ENCODE measurements around the gene ESRRG. TPM values are rescaled to one million over a fixed set of nuclear protein-coding genes. Genes with fewer than 3 reads are reported as not detected.

Gene ESRRG
- total and polyA plus RNA-seq, 4 donors = 0.07 to 0.47 (median 0.20) TPM

- Histone ChIP-seq H3K9ac (ENCODE audit: low read depth in 1 of 2, low read length in 2 of 2) (no peak overlapping the region), H3K27ac (ENCODE audit: low read depth in 1 of 2, low read length in 2 of 2) (no peak overlapping the region), H3K27me3 (ENCODE audit: control insufficient read depth in 4 of 4, insufficient read depth in 4 of 4, low read length in 3 of 4) (no peaks in the 10 kb centered on the region), H3K9me3 (ENCODE audit: control insufficient read depth in 4 of 4, low read length in 3 of 4) (no peaks in the 10 kb centered on the region), H3K36me3 (ENCODE audit: control insufficient read depth in 4 of 4, insufficient read depth in 3 of 4, low read depth in 1 of 4, low read length in 3 of 4) (no peaks in the 10 kb centered on the region), H3K4me3 (ENCODE audit: low read depth in 1 of 3, low read length in 3 of 3) (no peak overlapping the region), H3K4me1 (ENCODE audit: control insufficient read depth in 4 of 4, insufficient read depth in 4 of 4, low read length in 3 of 4) (no peaks in the 10 kb centered on the region)
- 82% methylated on average over 14 of the region's 14 CpGs for WGBS
- no peak for TF ChIP-seq MAX (IDR thresholded peaks at IDR 0.05)
- no peak for TF ChIP-seq NR2F2 (IDR thresholded peaks at IDR 0.05)
- no peak for TF ChIP-seq SP1 (IDR thresholded peaks at IDR 0.05)
- no peak for TF ChIP-seq ZBTB33 (IDR thresholded peaks at IDR 0.05)
- TF ChIP-seq REST (IDR thresholded peaks at IDR 0.05) = no peak
- no peak for TF ChIP-seq ATF3 (IDR thresholded peaks at IDR 0.05)
- TF ChIP-seq RAD21 (IDR thresholded peaks at IDR 0.05) = no peak
- no peak for TF ChIP-seq FOXA2 (IDR thresholded peaks at IDR 0.05)
- TF ChIP-seq EGR1 (IDR thresholded peaks at IDR 0.05; ENCODE audit: low read depth in 2 of 2) = no peak
- no peak for TF ChIP-seq GABPA (IDR thresholded peaks at IDR 0.05 in 1 of 2, conservative IDR thresholded peaks at IDR 0.05 in 1 of 2)
- no peak for TF ChIP-seq YY1 (IDR thresholded peaks at IDR 0.05)
- TF ChIP-seq TAF1 (conservative IDR thresholded peaks at IDR 0.05) = no peak
- TF ChIP-seq HNF4G (IDR thresholded peaks at IDR 0.05) = no peak
- TF ChIP-seq JUND (IDR thresholded peaks at IDR 0.05) = no peak
- no peak for TF ChIP-seq FOXA1 (IDR thresholded peaks at IDR 0.05)
- no peak for DNase-seq (ENCODE audit: low spot score)
Measured at GRCh38 chr1:216679108-216679507, 44.1 kb downstream of the ESRRG start.

GRCh38 chr1:216670118-216670883 is 52.9 kb downstream of the ESRRG start:
- Histone ChIP-seq H3K4me1 (ENCODE audit: control insufficient read depth in 4 of 4, insufficient read depth in 4 of 4, low read length in 3 of 4) (no peaks in the 10 kb centered on the region), H3K36me3 (ENCODE audit: control insufficient read depth in 4 of 4, insufficient read depth in 3 of 4, low read depth in 1 of 4, low read length in 3 of 4) (no peaks in the 10 kb centered on the region), H3K27me3 (ENCODE audit: control insufficient read depth in 4 of 4, insufficient read depth in 4 of 4, low read length in 3 of 4) (no peaks in the 10 kb centered on the region), H3K27ac (ENCODE audit: low read depth in 1 of 2, low read length in 2 of 2) (no peak overlapping the region), H3K9me3 (ENCODE audit: control insufficient read depth in 4 of 4, low read length in 3 of 4) (no peaks in the 10 kb centered on the region), H3K4me3 (ENCODE audit: low read depth in 1 of 3, low read length in 3 of 3) (no peak overlapping the region), H3K9ac (ENCODE audit: low read depth in 1 of 2, low read length in 2 of 2) (no peak overlapping the region)
- 89% methylated on average over 6 of the region's 6 CpGs for WGBS
- no peak for DNase-seq (ENCODE audit: low spot score)
- TF ChIP-seq JUND (IDR thresholded peaks at IDR 0.05) (no peak), NR2F2 (IDR thresholded peaks at IDR 0.05) (no peak), TAF1 (conservative IDR thresholded peaks at IDR 0.05) (no peak), RXRA (IDR thresholded peaks at IDR 0.05) (no peak), EGR1 (IDR thresholded peaks at IDR 0.05; ENCODE audit: low read depth in 2 of 2) (no peak), GABPA (IDR thresholded peaks at IDR 0.05 in 1 of 2, conservative IDR thresholded peaks at IDR 0.05 in 1 of 2) (no peak), RAD21 (IDR thresholded peaks at IDR 0.05) (no peak), CTCF (IDR thresholded peaks at IDR 0.05; ENCODE audit: low read depth, low read length, missing input control) (no peak), FOXA1 (IDR thresholded peaks at IDR 0.05) (no peak), ATF3 (IDR thresholded peaks at IDR 0.05) (no peak), REST (IDR thresholded peaks at IDR 0.05) (no peak)
